ENCODE measurements around the gene TP53BP2. TPM values are rescaled to one million over a fixed set of nuclear protein-coding genes. Genes with fewer than 3 reads are reported as not detected.
"Not testable (repeated sequence)": the region's sequence is repeated elsewhere in the genome, so short reads cannot be mapped to it uniquely, and the experiment has no call there.

TP53BP2 gene
- total and polyA plus RNA-seq, 7 donors = 10.6 to 34.0 (median 17.1) TPM

DNA sequence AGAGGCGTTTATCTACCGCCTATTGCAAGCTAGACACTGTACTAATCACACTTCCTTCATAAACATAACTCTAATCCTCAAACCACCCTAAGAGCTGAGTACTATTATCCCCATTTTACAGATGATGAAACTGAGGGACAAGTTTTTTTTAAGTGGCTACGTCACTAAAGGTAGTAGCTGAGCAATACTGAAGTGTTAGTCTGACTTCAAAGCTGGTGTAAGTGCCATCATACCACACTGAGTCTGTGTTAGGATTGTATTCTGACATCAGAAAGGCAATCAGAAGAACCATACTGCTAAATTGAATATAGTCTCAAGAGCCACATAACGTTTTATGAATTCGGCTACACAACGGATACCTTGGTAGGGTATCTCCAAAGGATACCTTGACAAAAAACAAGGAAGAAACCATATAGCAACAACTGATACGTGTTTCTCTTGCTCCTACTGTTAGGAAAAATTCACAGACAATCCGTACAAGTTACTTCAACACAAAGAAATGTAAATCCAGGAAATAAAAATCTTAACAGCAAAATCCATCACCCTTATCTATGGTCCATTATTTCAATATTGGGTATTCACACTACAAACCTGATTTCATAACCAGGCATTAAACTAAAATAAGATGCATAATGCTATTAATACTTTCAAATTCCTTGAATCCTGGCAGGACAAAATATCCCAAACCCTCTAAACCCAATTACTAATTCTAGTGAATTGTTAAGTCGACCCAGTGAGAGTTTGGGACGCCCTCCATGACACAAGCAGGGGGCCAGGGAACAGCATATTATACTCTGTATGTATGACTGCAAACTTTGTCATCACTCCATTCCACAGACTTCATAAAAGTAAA lies 1.6 kb downstream of the TP53BP2 start:
- H3K36me3 ChIP-seq (ENCODE audit: insufficient read depth in 1 of 2, low read depth in 1 of 2) = no peaks in the 10 kb centered on the region
- TF ChIP-seq, protein P1, sequence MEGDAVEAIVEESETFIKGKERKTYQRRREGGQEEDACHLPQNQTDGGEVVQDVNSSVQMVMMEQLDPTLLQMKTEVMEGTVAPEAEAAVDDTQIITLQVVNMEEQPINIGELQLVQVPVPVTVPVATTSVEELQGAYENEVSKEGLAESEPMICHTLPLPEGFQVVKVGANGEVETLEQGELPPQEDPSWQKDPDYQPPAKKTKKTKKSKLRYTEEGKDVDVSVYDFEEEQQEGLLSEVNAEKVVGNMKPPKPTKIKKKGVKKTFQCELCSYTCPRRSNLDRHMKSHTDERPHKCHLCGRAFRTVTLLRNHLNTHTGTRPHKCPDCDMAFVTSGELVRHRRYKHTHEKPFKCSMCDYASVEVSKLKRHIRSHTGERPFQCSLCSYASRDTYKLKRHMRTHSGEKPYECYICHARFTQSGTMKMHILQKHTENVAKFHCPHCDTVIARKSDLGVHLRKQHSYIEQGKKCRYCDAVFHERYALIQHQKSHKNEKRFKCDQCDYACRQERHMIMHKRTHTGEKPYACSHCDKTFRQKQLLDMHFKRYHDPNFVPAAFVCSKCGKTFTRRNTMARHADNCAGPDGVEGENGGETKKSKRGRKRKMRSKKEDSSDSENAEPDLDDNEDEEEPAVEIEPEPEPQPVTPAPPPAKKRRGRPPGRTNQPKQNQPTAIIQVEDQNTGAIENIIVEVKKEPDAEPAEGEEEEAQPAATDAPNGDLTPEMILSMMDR (IDR thresholded peaks at IDR 0.05) = no peak
- intact Hi-C loops (cut with DNase I) = no loop called here
- ATAC-seq (no peak), DNase-seq (no peak)
- H3K27ac ChIP-seq = peak overlapping the region; percentile 100
- H3K9me3 ChIP-seq = no peaks in the 10 kb centered on the region
- peak overlapping the region; percentile 91 for H3K4me3 ChIP-seq
- peaks cover 48% of the 10 kb centered on the region for H3K4me1 ChIP-seq
- no peaks in the 10 kb centered on the region for H3K27me3 ChIP-seq (ENCODE audit: insufficient read depth in 3 of 3, low read length in 2 of 3)
- 65 to 72% (median 72%) methylated on average over 10 of the region's 10 CpGs for WGBS, 3 donors

DNA sequence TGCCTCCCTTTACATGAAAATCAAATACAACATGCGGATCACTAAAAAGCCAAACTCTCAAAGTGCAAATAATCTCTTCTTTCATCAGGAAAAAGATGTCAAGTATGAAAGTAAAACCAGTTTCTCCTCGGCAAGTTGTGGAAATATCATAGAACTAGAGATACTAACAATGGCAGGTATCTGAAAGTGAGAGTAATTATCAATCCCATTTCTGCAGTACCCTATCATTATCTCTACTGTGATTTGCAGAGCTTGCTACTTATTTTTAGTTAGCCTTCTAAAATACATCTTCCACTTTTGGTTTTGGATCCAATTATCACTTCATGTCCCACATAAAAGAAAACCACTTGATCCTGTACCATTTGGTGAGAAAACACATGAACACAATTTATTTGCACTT lies 3.0 kb downstream of the TP53BP2 start:
- no peaks in the 10 kb centered on the region for H3K27me3 ChIP-seq (ENCODE audit: insufficient read depth in 3 of 3, low read length in 2 of 3)
- ATAC-seq (no peak), DNase-seq (no peak)
- TF ChIP-seq, protein P1 (IDR thresholded peaks at IDR 0.05) = no peak
- H3K27ac ChIP-seq = no peak overlapping the region
- no peaks in the 10 kb centered on the region for H3K9me3 ChIP-seq
- H3K4me1 ChIP-seq = peaks cover 61% of the 10 kb centered on the region
- H3K36me3 ChIP-seq (ENCODE audit: insufficient read depth in 1 of 2, low read depth in 1 of 2) = no peaks in the 10 kb centered on the region
- intact Hi-C loops (cut with DNase I) = no loop called here
- H3K4me3 ChIP-seq = no peak overlapping the region
- WGBS, 3 donors = 75 to 78% (median 77%) methylated on average over 2 of the region's 2 CpGs

DNA sequence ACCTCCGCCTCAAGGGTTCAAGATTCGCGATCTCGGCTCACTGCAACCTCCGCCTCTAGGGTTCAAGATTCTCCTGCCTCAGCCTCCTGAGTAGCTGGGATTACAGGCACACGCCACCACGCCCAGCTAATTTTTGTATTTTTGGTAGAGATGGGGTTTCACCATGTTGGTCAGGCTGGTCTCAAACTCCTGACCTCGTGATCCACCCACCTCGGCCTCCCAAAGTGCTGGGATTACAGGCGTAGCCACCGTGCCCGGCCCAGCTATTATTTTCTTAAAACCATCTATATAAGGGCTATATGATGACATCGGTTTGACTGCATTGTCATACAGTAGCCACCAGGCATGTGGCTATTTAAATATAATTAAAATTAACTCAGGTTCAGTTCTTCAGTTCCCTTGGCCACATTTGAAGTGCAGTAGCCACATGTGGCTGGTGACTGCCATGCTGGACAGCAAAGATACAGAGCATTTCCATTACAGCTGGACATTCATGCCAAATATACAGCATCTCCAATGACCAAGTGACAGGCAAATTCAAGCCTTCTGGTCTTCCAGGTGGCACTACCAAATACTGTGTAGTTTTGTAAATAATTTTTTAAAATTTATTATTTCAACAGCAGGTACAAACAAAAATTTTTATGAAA lies 3.6 kb downstream of the TP53BP2 start:
- H3K9me3 ChIP-seq; H3K27me3 ChIP-seq (ENCODE audit: insufficient read depth in 3 of 3, low read length in 2 of 3); H3K27ac ChIP-seq; H3K36me3 ChIP-seq (ENCODE audit: insufficient read depth in 1 of 2, low read depth in 1 of 2); H3K4me3 ChIP-seq; ATAC-seq; DNase-seq; intact Hi-C loops (cut with DNase I): not testable (repeated sequence)
- 96 to 98% (median 97%) methylated on average over 13 of the region's 13 CpGs for WGBS, 3 donors
- H3K4me1 ChIP-seq = peaks cover 64% of the 10 kb centered on the region

DNA sequence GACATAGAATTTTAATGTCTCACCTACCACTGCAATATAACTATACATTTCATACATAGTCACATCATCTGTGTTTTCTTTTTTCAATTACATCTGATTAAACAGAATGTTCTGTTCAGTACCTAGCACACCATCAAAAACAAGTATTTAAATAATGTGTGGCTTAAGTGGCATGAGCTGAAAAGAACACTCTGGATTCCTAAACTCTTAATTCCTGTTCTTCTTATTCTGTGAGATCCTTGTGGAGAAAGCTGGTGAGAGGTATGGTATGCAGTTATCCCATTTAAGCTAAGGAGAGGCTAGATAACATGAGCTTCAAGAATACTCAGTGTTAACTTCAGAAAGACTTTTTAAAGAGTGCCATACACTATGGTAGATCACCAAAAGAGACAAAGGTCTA lies 5.5 kb downstream of the TP53BP2 start:
- Histone ChIP-seq H3K4me1 (peaks cover 76% of the 10 kb centered on the region), H3K27ac (peak overlapping the region; percentile 13), H3K9me3 (no peaks in the 10 kb centered on the region), H3K27me3 (ENCODE audit: insufficient read depth in 3 of 3, low read length in 2 of 3) (no peaks in the 10 kb centered on the region), H3K36me3 (ENCODE audit: insufficient read depth in 1 of 2, low read depth in 1 of 2) (no peaks in the 10 kb centered on the region), H3K4me3 (no peak overlapping the region)
- TF ChIP-seq, protein P1 (IDR thresholded peaks at IDR 0.05) = no peak
- intact Hi-C loops (cut with DNase I) = no loop called here
- DNase-seq (no peak), ATAC-seq (no peak)

DNA sequence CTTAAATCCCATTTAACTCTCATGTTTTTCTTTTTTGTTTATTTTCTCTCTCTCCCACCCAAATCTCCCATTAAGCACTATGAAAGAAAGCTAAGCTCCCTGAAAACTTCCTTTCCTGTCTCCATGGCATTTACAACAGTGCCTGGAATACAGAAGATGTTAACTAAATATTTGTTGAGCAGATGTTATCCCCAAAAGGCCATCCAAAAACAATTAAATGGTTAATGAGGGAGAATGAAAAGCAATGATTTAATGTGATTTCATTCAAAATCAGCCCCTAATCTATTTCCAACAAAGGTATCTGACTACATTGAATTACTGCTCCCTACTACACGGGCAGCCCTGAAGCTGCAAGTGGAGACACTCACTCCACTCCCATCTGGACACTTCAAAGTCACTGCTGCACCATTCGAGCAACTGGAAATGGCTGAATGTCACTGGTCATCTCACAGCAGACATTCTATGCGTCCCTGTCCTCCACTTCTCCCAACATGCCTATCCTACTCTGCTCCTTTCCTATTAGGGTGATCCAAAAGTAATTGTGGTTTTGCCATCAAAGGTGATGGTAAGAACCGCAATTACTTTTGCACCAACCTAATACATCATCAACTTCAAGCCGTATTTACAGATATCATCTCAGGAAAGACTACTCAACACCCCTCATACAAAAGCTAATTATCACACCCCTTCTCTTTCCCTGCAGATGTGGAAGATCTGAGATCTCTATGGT lies 7.5 kb downstream of the TP53BP2 start:
- Histone ChIP-seq H3K4me1 (peaks cover 72% of the 10 kb centered on the region), H3K27ac (peak overlapping the region; percentile 81), H3K27me3 (ENCODE audit: insufficient read depth in 3 of 3, low read length in 2 of 3) (no peaks in the 10 kb centered on the region), H3K36me3 (ENCODE audit: insufficient read depth in 1 of 2, low read depth in 1 of 2) (no peaks in the 10 kb centered on the region), H3K4me3 (no peak overlapping the region), H3K9me3 (no peaks in the 10 kb centered on the region)
- DNase-seq (no peak), ATAC-seq (peak in 1 of 4 donors; percentile 35)
- intact Hi-C loops (cut with DNase I) = no loop called here
- WGBS, 3 donors = 64 to 79% (median 76%) methylated on average over 5 of the region's 5 CpGs
- TF ChIP-seq, protein P1 (IDR thresholded peaks at IDR 0.05) = no peak
